EL (cell line): ENCODE measurements around the gene HEY2.
"Not testable (repeated sequence)": the region's sequence is repeated elsewhere in the genome, so short reads cannot be mapped to it uniquely, and the experiment has no call there.

ENCODE experiments used
- DNase-seq: peaks from one replicate; pipeline ENCODE4 v3.0.0-alpha.2; 2016

Gene HEY2

GRCh38 chr6:125773387-125774341 is 24.2 kb downstream of the HEY2 start:
- DNase-seq = peak; percentile 44

- DNase-seq = not testable (repeated sequence)
Measured at GRCh38 chr6:125776107-125776826, 26.8 kb downstream of the HEY2 start.

- DNase-seq = peak; percentile 92
Measured at GRCh38 chr6:125779924-125780539, 30.6 kb downstream of the HEY2 start.

GRCh38 chr6:125780540-125781313 is 31.3 kb downstream of the HEY2 start:
- DNase-seq = peak; percentile 80

GRCh38 chr6:125781314-125781868 is 32.0 kb downstream of the HEY2 start:
- peak; percentile 31 for DNase-seq

GRCh38 chr6:125784365-125784764 is 34.9 kb downstream of the HEY2 start:
- DNase-seq = peak; percentile 51

GRCh38 chr6:125787791-125788190 is 38.4 kb downstream of the HEY2 start:
- no peak for DNase-seq

- DNase-seq = no peak
Measured at GRCh38 chr6:125789167-125789566, 39.7 kb downstream of the HEY2 start.

- peak; percentile 34 for DNase-seq
Measured at GRCh38 chr6:125789576-125790357, 40.3 kb downstream of the HEY2 start.

- DNase-seq = peak; percentile 77
Measured at GRCh38 chr6:125790358-125791150, 41.1 kb downstream of the HEY2 start, which contains the start of gene NCOA7. Gene NCOA7, plus strand, starts transcription at chr6:125790960. Its CDS starts 24,395 bp downstream, at chr6:125815355.

GRCh38 chr6:125791151-125791819 is 41.9 kb downstream of the HEY2 start:
- DNase-seq = peak; percentile 51

- no peak for DNase-seq
Measured at GRCh38 chr6:125791820-125792165, 42.4 kb downstream of the HEY2 start.

- no peak for DNase-seq
Measured at GRCh38 chr6:125792172-125792571, 42.7 kb downstream of the HEY2 start.

- DNase-seq = peak; percentile 45
Measured at GRCh38 chr6:125792680-125793079, 43.2 kb downstream of the HEY2 start.

GRCh38 chr6:125793280-125793679 is 43.8 kb downstream of the HEY2 start:
- DNase-seq = no peak

GRCh38 chr6:125793863-125794262 is 44.4 kb downstream of the HEY2 start:
- no peak for DNase-seq

GRCh38 chr6:125794342-125795137 is 45.1 kb downstream of the HEY2 start:
- peak; percentile 41 for DNase-seq

- no peak for DNase-seq
Measured at GRCh38 chr6:125795301-125795700, 45.9 kb downstream of the HEY2 start.
